Trophoblast cell (in vitro differentiated cells and primary cell): ENCODE results near the gene TPD52L1.

Experiments used
- DNase-seq, 2 donors: peaks; one replicate each; pipeline ENCODE4 v3.0.0-alpha.2; 2016
- H2AFZ ChIP-seq: 2 replicates; pipeline ENCODE4 v1.6.1; 2013; ENCODE audit warnings: low read length, moderate library complexity, mild to moderate bottlenecking; ENCODE audit not compliant: insufficient read depth, poor library complexity
- H2AK5ac ChIP-seq: 2 replicates; pipeline ENCODE4 v1.6.1; 2013; ENCODE audit warnings: mild to moderate bottlenecking, low read length
- H2BK120ac ChIP-seq: 2 replicates; pipeline ENCODE4 v1.6.1; 2013; ENCODE audit warnings: low read length, mild to moderate bottlenecking, moderate library complexity; ENCODE audit not compliant: insufficient read depth, poor library complexity
- H2BK12ac ChIP-seq: 2 replicates; pipeline ENCODE4 v1.6.1; 2013; ENCODE audit warnings: mild to moderate bottlenecking, low read length, moderate library complexity
- H2BK5ac ChIP-seq: 2 replicates; pipeline ENCODE4 v1.6.1; 2013; ENCODE audit warnings: low read length, low read depth, moderate library complexity, mild to moderate bottlenecking; ENCODE audit not compliant: poor library complexity
- H3K14ac ChIP-seq: 2 replicates; pipeline ENCODE4 v1.6.1; 2013; ENCODE audit warnings: mild to moderate bottlenecking, low read length
- H3K18ac ChIP-seq: 2 replicates; pipeline ENCODE4 v1.6.1; 2013; ENCODE audit warnings: mild to moderate bottlenecking, low read length
- H3K23ac ChIP-seq: 2 replicates; pipeline ENCODE4 v1.6.1; 2013; ENCODE audit warnings: low read length
- H3K27ac ChIP-seq: 2 replicates; pipeline ENCODE4 v1.5.1; 2013; ENCODE audit warnings: low read depth, mild to moderate bottlenecking, inconsistent platforms, low read length, moderate library complexity
- H3K27me3 ChIP-seq: 2 replicates; pipeline ENCODE4 v1.6.1; 2013; ENCODE audit warnings: inconsistent platforms, mild to moderate bottlenecking, low read length, moderate library complexity; ENCODE audit not compliant: insufficient read depth
- H3K36me3 ChIP-seq, 2 experiments: 1 replicate in 1 of 2; 2 replicates in 1 of 2; pipeline ENCODE4 v1.6.1; 2013; ENCODE audit warnings: low read length in 2 of 2, mild to moderate bottlenecking in 2 of 2, moderate library complexity in 1 of 2; ENCODE audit not compliant: insufficient read depth in 2 of 2, control insufficient read depth in 1 of 2
- H3K4ac ChIP-seq: 2 replicates; pipeline ENCODE4 v1.6.1; 2013; ENCODE audit warnings: low read depth, mild to moderate bottlenecking, low read length, moderate library complexity
- H3K4me1 ChIP-seq, 2 experiments: 1 replicate in 1 of 2; 2 replicates in 1 of 2; pipeline ENCODE4 v1.6.1; 2013; ENCODE audit warnings: low read length in 2 of 2, mild to moderate bottlenecking in 2 of 2, moderate library complexity in 1 of 2; ENCODE audit not compliant: insufficient read depth in 2 of 2, control insufficient read depth in 1 of 2
- H3K4me2 ChIP-seq: 2 replicates; pipeline ENCODE4 v1.6.1; 2013; ENCODE audit warnings: inconsistent platforms, mild to moderate bottlenecking, low read length, moderate library complexity
- H3K4me3 ChIP-seq: 2 replicates; pipeline ENCODE4 v1.5.1; 2013; ENCODE audit warnings: mild to moderate bottlenecking, low read depth, low read length, inconsistent platforms
- H3K79me1 ChIP-seq: one replicate; pipeline ENCODE4 v1.6.1; 2013; ENCODE audit warnings: low read length
- H3K79me2 ChIP-seq: 2 replicates; pipeline ENCODE4 v1.6.1; 2013; ENCODE audit warnings: low read length, mild to moderate bottlenecking; ENCODE audit not compliant: control insufficient read depth, insufficient read depth, poor library complexity
- H3K9ac ChIP-seq: 2 replicates; pipeline ENCODE4 v1.6.1; 2013; ENCODE audit warnings: mild to moderate bottlenecking, low read length
- H3K9me3 ChIP-seq: 2 replicates; pipeline ENCODE4 v1.6.1; 2013; ENCODE audit warnings: low read depth, mild to moderate bottlenecking, control low read depth, inconsistent platforms, low read length; ENCODE audit not compliant: insufficient read depth
- H4K12ac ChIP-seq: 2 replicates; pipeline ENCODE4 v1.6.1; 2013; ENCODE audit warnings: low read depth, mild to moderate bottlenecking, low read length, moderate library complexity
- H4K8ac ChIP-seq: 2 replicates; pipeline ENCODE4 v1.6.1; 2013; ENCODE audit warnings: low read depth, mild to moderate bottlenecking, low read length, moderate library complexity
- H4K91ac ChIP-seq: one replicate; pipeline ENCODE4 v1.6.1; 2013; ENCODE audit warnings: low read depth, mild to moderate bottlenecking, low read length, moderate library complexity
- WGBS: extraction: QIAGEN DNeasy Blood & Tissue Kit; methylation state at CpG from one replicate; pipeline ENCODE4 v1.1.7; 2013; ENCODE audit warnings: missing lambda C conversion rate; ENCODE audit not compliant: insufficient read length, insufficient coverage; ENCODE audit errors: extremely low coverage; 5-methylcytosine and 5-hydroxymethylcytosine counted together

Gene TPD52L1

DNA sequence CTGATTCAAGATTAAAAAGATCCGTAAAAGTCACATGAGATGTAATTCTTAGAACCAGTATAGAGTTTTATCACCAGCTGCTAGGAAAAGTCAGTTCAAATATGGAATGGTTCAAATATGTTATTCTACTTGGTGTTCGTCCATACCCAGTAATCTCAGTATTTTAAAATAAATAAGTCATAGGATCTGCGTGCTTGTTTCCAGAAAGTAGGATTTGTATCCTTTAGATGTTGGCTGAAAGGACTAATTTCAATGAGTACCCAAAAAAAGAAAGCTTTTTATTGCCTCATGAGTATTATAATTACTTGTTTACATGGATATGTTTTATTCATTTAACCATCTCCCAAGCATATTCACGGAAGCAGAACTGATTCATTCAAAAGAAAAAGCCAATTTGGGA, 12.2 kb downstream of the TPD52L1 start:
- Histone ChIP-seq H3K23ac (no peak overlapping the region), H3K4me1 (no peaks in the 10 kb centered on the region), H3K79me1 (no peaks in the 10 kb centered on the region), H3K27me3 (no peaks in the 10 kb centered on the region), H3K9me3 (no peaks in the 10 kb centered on the region), H2AK5ac (no peak overlapping the region), H2AFZ (no peak overlapping the region), H2BK5ac (no peak overlapping the region), H3K18ac (no peak overlapping the region), H3K4me2 (no peak overlapping the region), H4K8ac (no peak overlapping the region), H3K36me3 (no peaks in the 10 kb centered on the region), H3K14ac (no peak overlapping the region), H3K4ac (no peak overlapping the region), H3K27ac (no peak overlapping the region), H4K12ac (no peak overlapping the region), H2BK12ac (no peak overlapping the region), H3K79me2 (no peaks in the 10 kb centered on the region), H4K91ac (no peak overlapping the region), H3K4me3 (no peak overlapping the region), H2BK120ac (no peak overlapping the region), H3K9ac (no peak overlapping the region)
- WGBS = no CpG with 5 or more reads among the region's 4 CpGs
- no peak for DNase-seq

DNA sequence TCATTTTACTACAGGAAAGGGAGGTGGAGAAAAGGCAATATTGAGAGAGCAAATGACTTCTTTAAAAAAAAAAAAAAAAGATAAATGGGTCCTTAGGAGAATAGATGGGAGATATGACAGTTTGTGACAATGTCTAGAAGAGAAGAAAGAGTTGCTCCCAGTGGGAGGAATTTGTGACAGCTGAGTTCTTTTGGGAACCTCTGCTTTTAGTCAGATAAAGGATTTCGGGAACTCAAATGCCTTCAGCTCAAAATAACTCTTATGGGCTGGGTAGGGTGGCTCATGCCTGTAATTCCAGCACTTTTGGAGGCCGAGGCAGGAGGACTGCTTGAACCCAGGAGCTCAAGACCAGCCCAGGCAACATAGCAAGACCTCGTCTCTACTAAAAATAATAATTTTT, 13.1 kb downstream of the TPD52L1 start:
- no peaks in the 10 kb centered on the region for H3K4me1 ChIP-seq

DNA sequence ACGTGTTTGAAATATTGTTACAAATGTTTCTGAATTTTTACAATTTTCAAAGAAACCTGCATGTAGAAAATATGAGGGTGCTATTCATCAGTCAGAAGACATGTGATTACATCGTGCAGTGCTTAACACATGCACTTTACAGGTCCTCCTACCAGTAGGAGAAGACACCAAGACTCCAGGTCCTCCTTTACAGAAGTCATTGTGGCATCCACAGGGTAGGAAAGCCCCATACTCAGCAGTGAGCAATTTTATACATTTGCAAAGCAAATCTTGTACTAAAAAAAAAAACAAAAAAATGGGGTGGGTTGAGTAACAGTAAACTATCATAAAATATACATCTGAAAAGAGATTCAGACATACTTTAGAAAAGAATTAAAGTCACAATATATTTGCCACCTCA, 14.0 kb downstream of the TPD52L1 start:
- no peak for DNase-seq
- H3K79me2 ChIP-seq = no peaks in the 10 kb centered on the region
- no CpG with 5 or more reads among the region's 2 CpGs for WGBS
- H3K27me3 ChIP-seq = no peaks in the 10 kb centered on the region
- H3K9ac ChIP-seq = no peak overlapping the region
- no peak overlapping the region for H2BK5ac ChIP-seq
- H4K91ac ChIP-seq = no peak overlapping the region
- H4K12ac ChIP-seq = no peak overlapping the region
- no peak overlapping the region for H2AFZ ChIP-seq
- no peak overlapping the region for H2AK5ac ChIP-seq
- no peaks in the 10 kb centered on the region for H3K9me3 ChIP-seq
- H2BK12ac ChIP-seq = no peak overlapping the region
- no peak overlapping the region for H3K14ac ChIP-seq
- H3K4me2 ChIP-seq = no peak overlapping the region
- H3K4ac ChIP-seq = no peak overlapping the region
- no peak overlapping the region for H4K8ac ChIP-seq
- no peaks in the 10 kb centered on the region for H3K36me3 ChIP-seq
- no peaks in the 10 kb centered on the region for H3K79me1 ChIP-seq
- H3K18ac ChIP-seq = no peak overlapping the region
- H3K4me1 ChIP-seq = no peaks in the 10 kb centered on the region
- H3K4me3 ChIP-seq = no peak overlapping the region
- no peak overlapping the region for H2BK120ac ChIP-seq
- no peak overlapping the region for H3K27ac ChIP-seq
- no peak overlapping the region for H3K23ac ChIP-seq

More for the DNA sequence above, 13.1 kb downstream of the TPD52L1 start:
- H2AK5ac ChIP-seq = no peak overlapping the region
- H4K8ac ChIP-seq = no peak overlapping the region
- no peak overlapping the region for H3K23ac ChIP-seq
- H3K4me2 ChIP-seq = no peak overlapping the region
- no peak overlapping the region for H2BK12ac ChIP-seq
- H3K79me2 ChIP-seq = no peaks in the 10 kb centered on the region
- DNase-seq = peak in 1 of 2 donors; percentile 10
- no peak overlapping the region for H3K14ac ChIP-seq
- H2BK120ac ChIP-seq = no peak overlapping the region
- no peak overlapping the region for H3K27ac ChIP-seq
- H3K79me1 ChIP-seq = no peaks in the 10 kb centered on the region
- H4K12ac ChIP-seq = no peak overlapping the region
- no peaks in the 10 kb centered on the region for H3K9me3 ChIP-seq
- H3K4ac ChIP-seq = no peak overlapping the region
- H3K27me3 ChIP-seq = no peaks in the 10 kb centered on the region
- no CpG with 5 or more reads among the region's 3 CpGs for WGBS
- H2AFZ ChIP-seq = no peak overlapping the region
- no peak overlapping the region for H3K4me3 ChIP-seq
- no peaks in the 10 kb centered on the region for H3K36me3 ChIP-seq
- no peak overlapping the region for H3K9ac ChIP-seq
- no peak overlapping the region for H3K18ac ChIP-seq
- H4K91ac ChIP-seq = no peak overlapping the region
- no peak overlapping the region for H2BK5ac ChIP-seq

DNA sequence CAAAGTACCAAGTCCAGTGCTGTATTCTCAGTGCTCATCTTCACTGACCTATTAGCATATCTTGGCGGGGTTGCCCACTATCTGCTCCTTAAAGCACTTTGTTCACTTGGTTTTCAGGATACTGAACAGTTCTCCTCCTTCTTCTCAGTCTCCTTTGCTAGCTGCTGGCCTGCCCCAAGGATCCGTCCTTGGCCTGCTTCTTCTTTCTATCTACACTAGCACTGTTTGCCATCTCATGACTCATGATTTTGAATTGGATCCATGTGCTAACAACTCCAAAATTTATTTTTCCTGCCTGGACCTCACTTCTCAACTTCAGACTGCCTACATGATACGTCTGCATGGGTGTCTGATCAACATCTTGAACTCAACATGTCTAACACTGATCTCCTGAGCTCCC, 15.5 kb downstream of the TPD52L1 start:
- H3K4me1 ChIP-seq = no peaks in the 10 kb centered on the region
- no peak overlapping the region for H3K9ac ChIP-seq
- no peak overlapping the region for H3K23ac ChIP-seq
- no peak overlapping the region for H2BK120ac ChIP-seq
- no peak overlapping the region for H3K14ac ChIP-seq
- H2AFZ ChIP-seq = no peak overlapping the region
- no peak overlapping the region for H3K27ac ChIP-seq
- H2BK5ac ChIP-seq = no peak overlapping the region
- no peak overlapping the region for H4K12ac ChIP-seq
- no CpG with 5 or more reads among the region's 3 CpGs for WGBS
- H3K36me3 ChIP-seq = no peaks in the 10 kb centered on the region
- no peak overlapping the region for H3K4me2 ChIP-seq
- no peak overlapping the region for H3K4ac ChIP-seq
- H3K9me3 ChIP-seq = no peaks in the 10 kb centered on the region
- no peaks in the 10 kb centered on the region for H3K79me1 ChIP-seq
- no peak overlapping the region for H4K91ac ChIP-seq
- DNase-seq = no peak
- no peak overlapping the region for H2AK5ac ChIP-seq
- no peak overlapping the region for H3K4me3 ChIP-seq
- H3K79me2 ChIP-seq = no peaks in the 10 kb centered on the region
- H4K8ac ChIP-seq = no peak overlapping the region
- H3K27me3 ChIP-seq = no peaks in the 10 kb centered on the region
- H3K18ac ChIP-seq = no peak overlapping the region
- H2BK12ac ChIP-seq = no peak overlapping the region
